Testis (tissue), 3 donors: ENCODE results near the gene JAKMIP2. TPM values are rescaled to one million over a fixed set of nuclear protein-coding genes. Genes with fewer than 3 reads are reported as not detected.

Source experiments
- DNase-seq: peaks from one replicate; pipeline ENCODE4 v3.0.0-alpha.2; 2019
- H3K27ac ChIP-seq, 2 donors: fragments of 200-600 bp; sonication (generic); one replicate each; pipeline ENCODE4 v1.5.1; 2019
- H3K27me3 ChIP-seq: fragments of 200-600 bp; sonication (generic); one replicate; pipeline ENCODE4 v1.5.1; 2019
- H3K36me3 ChIP-seq: fragments of 200-600 bp; sonication (generic); one replicate; pipeline ENCODE4 v1.5.1; 2017; ENCODE audit warnings: low read depth; ENCODE audit errors: missing control alignments
- H3K4me1 ChIP-seq: fragments of 200-600 bp; sonication (generic); one replicate; pipeline ENCODE4 v1.5.1; 2019
- H3K4me3 ChIP-seq, 2 donors: fragments of 200-600 bp; sonication (generic); one replicate each; pipeline ENCODE4 v1.5.1; 2017 to 2019
- H3K9me3 ChIP-seq: fragments of 200-600 bp; sonication (generic); one replicate; pipeline ENCODE4 v1.5.1; 2017
- CTCF ChIP-seq, 3 experiments: fragments of 450-650 bp in 2 of 3; fragments of 200-600 bp in 1 of 3; sonication (generic) in 1 of 3; IDR thresholded peaks; one replicate each; pipeline ENCODE4 v1.5.1; 2016 to 2019; ENCODE audit warnings: antibody characterized with exemption in 3 of 3, mild to moderate bottlenecking in 2 of 3, moderate library complexity in 1 of 3
- POLR2A ChIP-seq: fragments of 450-650 bp; IDR thresholded peaks from one replicate; pipeline ENCODE4 v1.6.1; 2017; ENCODE audit warnings: antibody characterized with exemption, mild to moderate bottlenecking, moderate library complexity
- WGBS, 2 donors: methylation state at CpG; one replicate each; pipeline ENCODE4 v1.1.5; 2018; 5-methylcytosine and 5-hydroxymethylcytosine counted together
- intact Hi-C: fragments of 100-400 bp; cut with DNase I; formaldehyde crosslinking; loops from one replicate; pipeline ENCODE4 v1.15.1; 2023; ENCODE audit warnings: low total_unique reads
- polyA plus RNA-seq: library from polyadenylated mRNA; stranded (reverse); fragments of 350-450 nt; fragmentation: Illumina TruSeq; extraction: RNeasy Lipid Tissue Mini Kit (QIAGEN cat#74804); gene quantifications from one replicate; pipeline ENCODE4 v1.2.3, GENCODE V29; 2014; ENCODE audit warnings: low read depth, low replicate concordance; ENCODE audit not compliant: insufficient read depth
- total RNA-seq, 2 donors: library from RNA; depleted of rRNA; stranded (reverse); fragments of >200 nt; gene quantifications; one replicate each; pipeline ENCODE4 v1.2.3, GENCODE V29; 2016

Gene JAKMIP2
- total and polyA plus RNA-seq, 3 donors from 2014 or later, result 1.7 to 7.7 (median 3.4) TPM

DNA sequence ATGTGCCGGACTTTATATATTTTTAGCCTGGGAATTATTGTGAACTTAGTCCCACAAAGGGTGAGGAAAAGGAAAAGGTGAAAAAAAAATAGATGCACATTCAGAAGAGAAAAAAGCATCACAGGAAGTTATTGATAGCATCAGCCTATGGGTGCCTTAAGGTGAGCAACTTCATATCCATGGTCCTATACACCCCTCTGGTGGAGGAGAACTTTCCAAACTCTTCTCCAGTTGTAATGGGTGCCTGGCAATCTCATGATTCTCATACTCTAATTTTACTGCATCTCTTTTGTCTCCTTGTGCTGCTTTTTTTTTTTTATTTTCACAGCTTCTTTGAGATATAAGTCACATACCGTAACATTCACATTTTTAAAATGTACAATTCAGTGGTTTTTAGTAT is 107.4 kb downstream of the JAKMIP2 start:
- WGBS, 2 donors, result 83 to 84% methylated on average over 2 of the region's 2 CpGs
- TF ChIP-seq POLR2A, result no peak
- no peak for TF ChIP-seq CTCF (IDR thresholded peaks at IDR 0.05)
- no peak overlapping the region for H3K27ac ChIP-seq
- no peaks in the 10 kb centered on the region for H3K4me1 ChIP-seq
- H3K36me3 ChIP-seq, result no peaks in the 10 kb centered on the region
- intact Hi-C loops, result no loop called here
- no peaks in the 10 kb centered on the region for H3K27me3 ChIP-seq
- H3K9me3 ChIP-seq, result no peaks in the 10 kb centered on the region
- no peak for DNase-seq
- H3K4me3 ChIP-seq, result no peak overlapping the region

- H3K9me3 ChIP-seq, result no peaks in the 10 kb centered on the region
- no peak for DNase-seq
- no peaks in the 10 kb centered on the region for H3K27me3 ChIP-seq
- intact Hi-C loops, result no loop called here
- H3K36me3 ChIP-seq, result no peaks in the 10 kb centered on the region
- TF ChIP-seq POLR2A (no peak), CTCF (IDR thresholded peaks at IDR 0.05) (no peak)
- H3K4me3 ChIP-seq, result no peak overlapping the region
- no peaks in the 10 kb centered on the region for H3K4me1 ChIP-seq
- H3K27ac ChIP-seq, result no peak overlapping the region
- 82 to 83% methylated on average over 4 of the region's 4 CpGs for WGBS, 2 donors
These were observed 108.1 kb downstream of the JAKMIP2 start for GRCh38 chr5:147674411-147674810.

- 88 to 89% methylated on average over 2 of the region's 2 CpGs for WGBS, 2 donors
- Histone ChIP-seq H3K4me3 (no peak overlapping the region), H3K36me3 (no peaks in the 10 kb centered on the region), H3K27ac (no peak overlapping the region), H3K27me3 (no peaks in the 10 kb centered on the region), H3K4me1 (no peaks in the 10 kb centered on the region), H3K9me3 (no peaks in the 10 kb centered on the region)
- TF ChIP-seq CTCF (IDR thresholded peaks at IDR 0.05) (no peak), POLR2A (no peak)
- no peak for DNase-seq
- intact Hi-C loops, result no loop called here
These were observed 108.7 kb downstream of the JAKMIP2 start for GRCh38 chr5:147673791-147674190.

- no peak for TF ChIP-seq CTCF (IDR thresholded peaks at IDR 0.05)
- no peak for TF ChIP-seq POLR2A
- no peaks in the 10 kb centered on the region for H3K9me3 ChIP-seq
- H3K27ac ChIP-seq, result no peak overlapping the region
- no peak for DNase-seq
- WGBS, 2 donors, result 59 to 66% methylated on average over 3 of the region's 3 CpGs
- H3K4me3 ChIP-seq, result no peak overlapping the region
- H3K27me3 ChIP-seq, result no peaks in the 10 kb centered on the region
- intact Hi-C loops, result no loop called here
- H3K4me1 ChIP-seq, result no peaks in the 10 kb centered on the region
- H3K36me3 ChIP-seq, result no peaks in the 10 kb centered on the region
These were observed 109.3 kb downstream of the JAKMIP2 start for GRCh38 chr5:147673266-147673665.

DNA sequence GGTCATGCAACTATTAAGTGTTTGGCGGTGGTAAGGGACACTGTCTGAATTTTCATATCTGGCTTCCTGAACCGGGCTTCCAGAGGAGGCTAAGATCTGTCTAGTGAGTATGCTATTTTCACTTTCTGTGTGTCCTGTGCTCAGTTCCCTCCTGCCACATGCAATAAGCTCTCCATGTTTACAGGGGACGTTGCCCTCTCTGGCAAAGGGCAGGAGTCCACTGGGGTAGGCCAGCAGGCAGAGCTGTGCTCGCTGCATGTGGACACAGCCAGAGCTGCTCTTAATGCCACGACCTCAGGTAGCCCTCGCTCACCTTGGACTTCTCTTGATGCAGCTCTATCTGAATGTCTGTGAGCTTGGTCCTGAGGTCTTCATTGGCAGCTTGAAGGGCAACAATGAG is 111.2 kb downstream of the JAKMIP2 start:
- Histone ChIP-seq H3K27ac (no peak overlapping the region), H3K27me3 (no peaks in the 10 kb centered on the region), H3K9me3 (no peaks in the 10 kb centered on the region), H3K4me3 (no peak overlapping the region), H3K4me1 (no peaks in the 10 kb centered on the region), H3K36me3 (no peaks in the 10 kb centered on the region)
- DNase-seq, result no peak
- intact Hi-C loops, result no loop called here
- 83 to 89% methylated on average over 6 of the region's 6 CpGs for WGBS, 2 donors
- TF ChIP-seq POLR2A, result no peak
- no peak for TF ChIP-seq CTCF (IDR thresholded peaks at IDR 0.05)
